Liver (tissue), 9 donors: Measurements from ENCODE around the gene CDH9. TPM values are rescaled to one million over a fixed set of nuclear protein-coding genes. Genes with fewer than 3 reads are reported as not detected.

Experiments
- DNase-seq: peaks from one replicate; pipeline ENCODE4 v3.0.0-alpha.2; 2017; ENCODE audit warnings: low spot score
- H3K27ac ChIP-seq, 2 donors: one replicate each; pipeline ENCODE4 v1.7.0; 2013; ENCODE audit warnings: inconsistent platforms in 2 of 2, low read length in 2 of 2, control low read depth in 1 of 2, low read depth in 1 of 2, mild to moderate bottlenecking in 1 of 2
- H3K27me3 ChIP-seq, 4 donors: one replicate each; pipeline versions ENCODE4 v1.6.1 to v1.7.0; 2013; ENCODE audit warnings: low read length in 3 of 4, inconsistent platforms in 1 of 4, mild to moderate bottlenecking in 1 of 4, moderate library complexity in 1 of 4; ENCODE audit not compliant: control insufficient read depth in 4 of 4, insufficient read depth in 4 of 4
- H3K36me3 ChIP-seq, 4 donors: one replicate each; pipeline versions ENCODE4 v1.6.1 to v1.7.0; 2013; ENCODE audit warnings: low read length in 3 of 4, mild to moderate bottlenecking in 3 of 4, low read depth in 1 of 4, moderate library complexity in 1 of 4; ENCODE audit not compliant: control insufficient read depth in 4 of 4, insufficient read depth in 3 of 4
- H3K4me1 ChIP-seq, 4 donors: one replicate each; pipeline versions ENCODE4 v1.6.1 to v1.7.0; 2013; ENCODE audit warnings: low read length in 3 of 4, mild to moderate bottlenecking in 3 of 4, moderate library complexity in 1 of 4; ENCODE audit not compliant: control insufficient read depth in 4 of 4, insufficient read depth in 4 of 4
- H3K4me3 ChIP-seq, 3 donors: one replicate each; pipeline versions ENCODE4 v1.6.1 to v1.7.0; 2013; ENCODE audit warnings: low read length in 3 of 3, control low read depth in 1 of 3, low read depth in 1 of 3, mild to moderate bottlenecking in 1 of 3
- H3K9ac ChIP-seq, 2 donors: one replicate each; pipeline ENCODE4 v1.7.0; 2013; ENCODE audit warnings: low read length in 2 of 2, mild to moderate bottlenecking in 2 of 2, moderate library complexity in 2 of 2, control low read depth in 1 of 2, low read depth in 1 of 2
- H3K9me3 ChIP-seq, 4 donors: one replicate each; pipeline versions ENCODE4 v1.6.1 to v1.7.0; 2013; ENCODE audit warnings: low read length in 3 of 4; ENCODE audit not compliant: control insufficient read depth in 4 of 4
- ATF3 ChIP-seq: IDR thresholded peaks from 2 replicates; pipeline ENCODE4 v1.6.1; 2016; ENCODE audit warnings: antibody characterized with exemption
- CTCF ChIP-seq: fragments of 150-350 bp; IDR thresholded peaks from 2 replicates; pipeline ENCODE4 v1.5.1; 2017; ENCODE audit warnings: improper control_type of control experiment, low read depth, low read length; ENCODE audit not compliant: missing input control
- EGR1 ChIP-seq, 2 donors: IDR thresholded peaks; 2 replicates each; pipeline ENCODE4 v1.6.1; 2016 to 2018; ENCODE audit warnings: antibody characterized with exemption in 2 of 2, low read depth in 2 of 2
- FOXA1 ChIP-seq: IDR thresholded peaks from 2 replicates; pipeline ENCODE4 v1.6.1; 2016; ENCODE audit warnings: antibody characterized with exemption
- FOXA2 ChIP-seq: IDR thresholded peaks from 2 replicates; pipeline ENCODE4 v1.6.1; 2016; ENCODE audit warnings: antibody characterized with exemption
- GABPA ChIP-seq, 2 donors: IDR thresholded peaks in 1 of 2; conservative IDR thresholded peaks in 1 of 2; 2 replicates each; pipeline ENCODE4 v1.6.1; 2016; ENCODE audit warnings: antibody characterized with exemption in 2 of 2, mild to moderate bottlenecking in 1 of 2, moderate library complexity in 1 of 2
- HNF4A ChIP-seq, 2 donors: conservative IDR thresholded peaks; 2 replicates each; pipeline ENCODE4 v1.6.1; 2016; ENCODE audit warnings: antibody characterized with exemption in 2 of 2, mild to moderate bottlenecking in 2 of 2
- HNF4G ChIP-seq: IDR thresholded peaks from 2 replicates; pipeline ENCODE4 v1.6.1; 2016; ENCODE audit warnings: antibody characterized with exemption
- JUND ChIP-seq, 2 donors: IDR thresholded peaks; 2 replicates each; pipeline ENCODE4 v1.6.1; 2016; ENCODE audit warnings: antibody characterized with exemption in 2 of 2
- MAX ChIP-seq: IDR thresholded peaks from 2 replicates; pipeline ENCODE4 v1.6.1; 2016; ENCODE audit warnings: antibody characterized with exemption
- NR2F2 ChIP-seq: IDR thresholded peaks from 2 replicates; pipeline ENCODE4 v1.6.1; 2016; ENCODE audit warnings: antibody characterized with exemption
- RAD21 ChIP-seq, 2 donors: IDR thresholded peaks; 2 replicates each; pipeline ENCODE4 v1.6.1; 2016; ENCODE audit warnings: antibody characterized with exemption in 2 of 2, mild to moderate bottlenecking in 2 of 2
- REST ChIP-seq: IDR thresholded peaks from 2 replicates; pipeline ENCODE4 v1.6.1; 2016; ENCODE audit warnings: antibody characterized with exemption, mild to moderate bottlenecking
- RXRA ChIP-seq, 2 donors: IDR thresholded peaks; 2 replicates each; pipeline ENCODE4 v1.6.1; 2017 to 2018; ENCODE audit warnings: antibody characterized with exemption in 2 of 2, mild to moderate bottlenecking in 1 of 2
- SP1 ChIP-seq: IDR thresholded peaks from 2 replicates; pipeline ENCODE4 v1.6.1; 2018; ENCODE audit warnings: antibody characterized with exemption, mild to moderate bottlenecking
- TAF1 ChIP-seq: conservative IDR thresholded peaks from 2 replicates; pipeline ENCODE4 v1.6.1; 2016; ENCODE audit warnings: antibody characterized with exemption, mild to moderate bottlenecking
- YY1 ChIP-seq: IDR thresholded peaks from 2 replicates; pipeline ENCODE4 v1.6.1; 2016; ENCODE audit warnings: antibody characterized with exemption, mild to moderate bottlenecking
- ZBTB33 ChIP-seq: IDR thresholded peaks from 2 replicates; pipeline ENCODE4 v1.6.1; 2016; ENCODE audit warnings: antibody characterized with exemption
- WGBS: extraction: QIAGEN DNeasy Blood & Tissue Kit; methylation state at CpG from one replicate; pipeline ENCODE4 v1.1.7; 2013; 5-methylcytosine and 5-hydroxymethylcytosine counted together
- polyA plus RNA-seq, 2 donors: library from polyadenylated mRNA; stranded (reverse) in 1 of 2; unstranded in 1 of 2; fragments of 200-250 nt in 1 of 2; fragments of >200 nt in 1 of 2; fragmentation: Nextera tagmentation in 1 of 2; extraction: Ambion mirVana in 1 of 2; gene quantifications; one replicate each; pipeline versions ENCODE4 v1.2.1 to v1.2.3, GENCODE V29; 2013 to 2015
- total RNA-seq, 2 donors: library from RNA; depleted of rRNA; stranded (reverse); fragments of >200 nt; gene quantifications; one replicate each; pipeline ENCODE4 v1.2.3, GENCODE V29; 2014
- donor health status: healthy.
- donor health status: healthy.
- donor health status: healthy.
- donor health status: healthy.
- donor health status: healthy.

CDH9 gene
- total and polyA plus RNA-seq, 4 donors, result not detected

GRCh38 chr5:26833596-26833995, 204.8 kb downstream of the CDH9 start:
- Histone ChIP-seq H3K4me3 (no peak overlapping the region), H3K4me1 (no peaks in the 10 kb centered on the region), H3K9ac (no peak overlapping the region), H3K9me3 (no peaks in the 10 kb centered on the region), H3K36me3 (no peaks in the 10 kb centered on the region), H3K27me3 (no peaks in the 10 kb centered on the region), H3K27ac (no peak overlapping the region)
- DNase-seq, result no peak
- 64% methylated on average over 3 of the region's 3 CpGs for WGBS
- no peak for TF ChIP-seq FOXA2
- no peak for TF ChIP-seq HNF4G
- no peak for TF ChIP-seq SP1
- TF ChIP-seq NR2F2, result no peak
- TF ChIP-seq REST, result no peak
- no peak for TF ChIP-seq FOXA1
- TF ChIP-seq HNF4A (conservative IDR thresholded peaks at IDR 0.05), result no peak
- no peak for TF ChIP-seq RXRA (IDR thresholded peaks at IDR 0.05)
- TF ChIP-seq JUND (IDR thresholded peaks at IDR 0.05), result no peak
- no peak for TF ChIP-seq MAX
- no peak for TF ChIP-seq TAF1
- no peak for TF ChIP-seq RAD21 (IDR thresholded peaks at IDR 0.05)
- no peak for TF ChIP-seq ATF3
- TF ChIP-seq CTCF, result no peak
- TF ChIP-seq ZBTB33, result no peak
- TF ChIP-seq EGR1 (IDR thresholded peaks at IDR 0.05; ENCODE audit: low read depth in 2 of 2), result no peak
- no peak for TF ChIP-seq GABPA (IDR thresholded peaks at IDR 0.05 in 1 of 2, conservative IDR thresholded peaks at IDR 0.05 in 1 of 2)
- no peak for TF ChIP-seq YY1
